Liver (tissue), 9 donors: ENCODE measurements around the gene SLC12A2. TPM values are rescaled to one million over a fixed set of nuclear protein-coding genes. Genes with fewer than 3 reads are reported as not detected.

Experiments
- DNase-seq: peaks from one replicate; pipeline ENCODE4 v3.0.0-alpha.2; 2017; ENCODE audit warnings: low spot score
- H3K27ac ChIP-seq, 2 donors: one replicate each; pipeline ENCODE4 v1.7.0; 2013; ENCODE audit warnings: inconsistent platforms in 2 of 2, low read length in 2 of 2, control low read depth in 1 of 2, low read depth in 1 of 2, mild to moderate bottlenecking in 1 of 2
- H3K27me3 ChIP-seq, 4 donors: one replicate each; pipeline versions ENCODE4 v1.6.1 to v1.7.0; 2013; ENCODE audit warnings: low read length in 3 of 4, inconsistent platforms in 1 of 4, mild to moderate bottlenecking in 1 of 4, moderate library complexity in 1 of 4; ENCODE audit not compliant: control insufficient read depth in 4 of 4, insufficient read depth in 4 of 4
- H3K36me3 ChIP-seq, 4 donors: one replicate each; pipeline versions ENCODE4 v1.6.1 to v1.7.0; 2013; ENCODE audit warnings: low read length in 3 of 4, mild to moderate bottlenecking in 3 of 4, low read depth in 1 of 4, moderate library complexity in 1 of 4; ENCODE audit not compliant: control insufficient read depth in 4 of 4, insufficient read depth in 3 of 4
- H3K4me1 ChIP-seq, 4 donors: one replicate each; pipeline versions ENCODE4 v1.6.1 to v1.7.0; 2013; ENCODE audit warnings: low read length in 3 of 4, mild to moderate bottlenecking in 3 of 4, moderate library complexity in 1 of 4; ENCODE audit not compliant: control insufficient read depth in 4 of 4, insufficient read depth in 4 of 4
- H3K4me3 ChIP-seq, 3 donors: one replicate each; pipeline versions ENCODE4 v1.6.1 to v1.7.0; 2013; ENCODE audit warnings: low read length in 3 of 3, control low read depth in 1 of 3, low read depth in 1 of 3, mild to moderate bottlenecking in 1 of 3
- H3K9ac ChIP-seq, 2 donors: one replicate each; pipeline ENCODE4 v1.7.0; 2013; ENCODE audit warnings: low read length in 2 of 2, mild to moderate bottlenecking in 2 of 2, moderate library complexity in 2 of 2, control low read depth in 1 of 2, low read depth in 1 of 2
- H3K9me3 ChIP-seq, 4 donors: one replicate each; pipeline versions ENCODE4 v1.6.1 to v1.7.0; 2013; ENCODE audit warnings: low read length in 3 of 4; ENCODE audit not compliant: control insufficient read depth in 4 of 4
- ATF3 ChIP-seq: IDR thresholded peaks from 2 replicates; pipeline ENCODE4 v1.6.1; 2016; ENCODE audit warnings: antibody characterized with exemption
- EGR1 ChIP-seq, 2 donors: IDR thresholded peaks; 2 replicates each; pipeline ENCODE4 v1.6.1; 2016 to 2018; ENCODE audit warnings: antibody characterized with exemption in 2 of 2, low read depth in 2 of 2
- FOXA1 ChIP-seq: IDR thresholded peaks from 2 replicates; pipeline ENCODE4 v1.6.1; 2016; ENCODE audit warnings: antibody characterized with exemption
- FOXA2 ChIP-seq: IDR thresholded peaks from 2 replicates; pipeline ENCODE4 v1.6.1; 2016; ENCODE audit warnings: antibody characterized with exemption
- GABPA ChIP-seq, 2 donors: IDR thresholded peaks in 1 of 2; conservative IDR thresholded peaks in 1 of 2; 2 replicates each; pipeline ENCODE4 v1.6.1; 2016; ENCODE audit warnings: antibody characterized with exemption in 2 of 2, mild to moderate bottlenecking in 1 of 2, moderate library complexity in 1 of 2
- HNF4A ChIP-seq, 2 donors: conservative IDR thresholded peaks; 2 replicates each; pipeline ENCODE4 v1.6.1; 2016; ENCODE audit warnings: antibody characterized with exemption in 2 of 2, mild to moderate bottlenecking in 2 of 2
- HNF4G ChIP-seq: IDR thresholded peaks from 2 replicates; pipeline ENCODE4 v1.6.1; 2016; ENCODE audit warnings: antibody characterized with exemption
- JUND ChIP-seq, 2 donors: IDR thresholded peaks; 2 replicates each; pipeline ENCODE4 v1.6.1; 2016; ENCODE audit warnings: antibody characterized with exemption in 2 of 2
- MAX ChIP-seq: IDR thresholded peaks from 2 replicates; pipeline ENCODE4 v1.6.1; 2016; ENCODE audit warnings: antibody characterized with exemption
- NR2F2 ChIP-seq: IDR thresholded peaks from 2 replicates; pipeline ENCODE4 v1.6.1; 2016; ENCODE audit warnings: antibody characterized with exemption
- RAD21 ChIP-seq, 2 donors: IDR thresholded peaks; 2 replicates each; pipeline ENCODE4 v1.6.1; 2016; ENCODE audit warnings: antibody characterized with exemption in 2 of 2, mild to moderate bottlenecking in 2 of 2
- RXRA ChIP-seq, 2 donors: IDR thresholded peaks; 2 replicates each; pipeline ENCODE4 v1.6.1; 2017 to 2018; ENCODE audit warnings: antibody characterized with exemption in 2 of 2, mild to moderate bottlenecking in 1 of 2
- SP1 ChIP-seq: IDR thresholded peaks from 2 replicates; pipeline ENCODE4 v1.6.1; 2018; ENCODE audit warnings: antibody characterized with exemption, mild to moderate bottlenecking
- TAF1 ChIP-seq: conservative IDR thresholded peaks from 2 replicates; pipeline ENCODE4 v1.6.1; 2016; ENCODE audit warnings: antibody characterized with exemption, mild to moderate bottlenecking
- YY1 ChIP-seq: IDR thresholded peaks from 2 replicates; pipeline ENCODE4 v1.6.1; 2016; ENCODE audit warnings: antibody characterized with exemption, mild to moderate bottlenecking
- WGBS: extraction: QIAGEN DNeasy Blood & Tissue Kit; methylation state at CpG from one replicate; pipeline ENCODE4 v1.1.7; 2013; 5-methylcytosine and 5-hydroxymethylcytosine counted together
- polyA plus RNA-seq, 2 donors: library from polyadenylated mRNA; stranded (reverse) in 1 of 2; unstranded in 1 of 2; fragments of 200-250 nt in 1 of 2; fragments of >200 nt in 1 of 2; fragmentation: Nextera tagmentation in 1 of 2; extraction: Ambion mirVana in 1 of 2; gene quantifications; one replicate each; pipeline versions ENCODE4 v1.2.1 to v1.2.3, GENCODE V29; 2013 to 2015
- total RNA-seq, 2 donors: library from RNA; depleted of rRNA; stranded (reverse); fragments of >200 nt; gene quantifications; one replicate each; pipeline ENCODE4 v1.2.3, GENCODE V29; 2014
- TF ChIP-seq, protein P1 (sequence below): IDR thresholded peaks from 2 replicates; pipeline ENCODE4 v1.6.1; 2016; ENCODE audit warnings: antibody characterized with exemption, mild to moderate bottlenecking
- TF ChIP-seq, protein P2 (sequence below): fragments of 150-350 bp; IDR thresholded peaks from 2 replicates; pipeline ENCODE4 v1.5.1; 2017; ENCODE audit warnings: improper control_type of control experiment, low read depth, low read length; ENCODE audit not compliant: missing input control
- TF ChIP-seq, protein P3 (sequence below): IDR thresholded peaks from 2 replicates; pipeline ENCODE4 v1.6.1; 2016; ENCODE audit warnings: antibody characterized with exemption
- donor health status: healthy.
- donor health status: healthy.
- donor health status: healthy.
- donor health status: healthy.
- donor health status: healthy.

Gene SLC12A2
- total RNA-seq (10 to 100 TPM in 1 of 2 donors, 1 to 10 TPM in 1; 7.6 to 10.9 TPM), polyA plus RNA-seq (1 to 10 TPM; 2.5 to 3.8 TPM)

DNA sequence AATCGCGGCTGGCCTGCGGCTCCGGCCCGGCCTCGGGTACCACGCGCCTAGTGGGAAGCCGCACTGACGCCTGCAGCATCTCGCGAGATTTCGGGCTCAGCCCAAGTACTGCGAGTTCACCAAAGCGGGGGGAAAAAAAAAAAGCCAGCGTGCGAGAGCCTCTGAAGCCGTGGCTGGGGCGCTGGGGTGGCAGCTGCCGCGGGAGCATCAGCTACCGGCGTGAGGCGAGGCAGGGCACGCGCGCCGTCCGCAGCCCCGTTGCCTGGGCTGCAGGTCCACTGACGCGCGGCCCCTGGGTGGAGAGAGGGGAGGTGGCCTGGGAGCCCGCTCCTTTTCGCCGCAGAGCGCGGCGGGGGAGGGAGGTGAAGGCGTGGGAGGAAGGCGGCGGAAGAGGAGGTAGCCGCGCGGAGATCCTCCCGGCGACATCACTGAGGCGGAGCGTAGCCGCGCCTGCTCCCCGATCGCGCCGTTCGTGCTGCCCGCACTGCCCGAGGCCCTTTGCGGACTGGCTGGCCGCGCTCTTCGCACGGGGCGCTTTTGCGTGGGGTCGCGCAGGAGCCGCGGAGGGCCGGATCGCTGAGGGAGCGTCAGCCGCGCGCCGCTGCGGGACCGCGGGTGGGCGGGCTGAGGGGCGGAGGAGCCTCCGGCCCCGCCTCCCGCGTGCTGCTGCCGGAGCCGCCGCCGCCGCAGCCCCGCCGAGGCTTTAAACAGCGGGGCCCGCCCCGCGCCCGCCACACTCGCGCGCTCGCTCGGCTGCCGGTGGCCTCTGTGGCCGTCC, at the start of gene SLC12A2:
TSS of gene SLC12A2 (plus strand) at position 734 of the 778 bp plus-strand sequence. CDS start 189 bp downstream, outside the sequence.
- H3K9ac ChIP-seq: peak within 1 kb of the TSS; percentile 75 to 90
- H3K4me3 ChIP-seq: peak within 1 kb of the TSS; percentile 78 to 89 (median 79)
- under 1% methylated on average over 103 of the region's 104 CpGs for WGBS
- H3K9me3 ChIP-seq: no peaks in the 10 kb centered on the region
- no peaks in the 10 kb centered on the region for H3K36me3 ChIP-seq
- no peaks in the 10 kb centered on the region for H3K27me3 ChIP-seq
- TF ChIP-seq RAD21 (IDR thresholded peaks at IDR 0.05): no peak
- TF ChIP-seq FOXA2: no peak
- TF ChIP-seq YY1: peak; percentile 37
- peak; percentile 84 to 90 for TF ChIP-seq EGR1 (IDR thresholded peaks at IDR 0.05; ENCODE audit: low read depth in 2 of 2)
- TF ChIP-seq, protein P1, sequence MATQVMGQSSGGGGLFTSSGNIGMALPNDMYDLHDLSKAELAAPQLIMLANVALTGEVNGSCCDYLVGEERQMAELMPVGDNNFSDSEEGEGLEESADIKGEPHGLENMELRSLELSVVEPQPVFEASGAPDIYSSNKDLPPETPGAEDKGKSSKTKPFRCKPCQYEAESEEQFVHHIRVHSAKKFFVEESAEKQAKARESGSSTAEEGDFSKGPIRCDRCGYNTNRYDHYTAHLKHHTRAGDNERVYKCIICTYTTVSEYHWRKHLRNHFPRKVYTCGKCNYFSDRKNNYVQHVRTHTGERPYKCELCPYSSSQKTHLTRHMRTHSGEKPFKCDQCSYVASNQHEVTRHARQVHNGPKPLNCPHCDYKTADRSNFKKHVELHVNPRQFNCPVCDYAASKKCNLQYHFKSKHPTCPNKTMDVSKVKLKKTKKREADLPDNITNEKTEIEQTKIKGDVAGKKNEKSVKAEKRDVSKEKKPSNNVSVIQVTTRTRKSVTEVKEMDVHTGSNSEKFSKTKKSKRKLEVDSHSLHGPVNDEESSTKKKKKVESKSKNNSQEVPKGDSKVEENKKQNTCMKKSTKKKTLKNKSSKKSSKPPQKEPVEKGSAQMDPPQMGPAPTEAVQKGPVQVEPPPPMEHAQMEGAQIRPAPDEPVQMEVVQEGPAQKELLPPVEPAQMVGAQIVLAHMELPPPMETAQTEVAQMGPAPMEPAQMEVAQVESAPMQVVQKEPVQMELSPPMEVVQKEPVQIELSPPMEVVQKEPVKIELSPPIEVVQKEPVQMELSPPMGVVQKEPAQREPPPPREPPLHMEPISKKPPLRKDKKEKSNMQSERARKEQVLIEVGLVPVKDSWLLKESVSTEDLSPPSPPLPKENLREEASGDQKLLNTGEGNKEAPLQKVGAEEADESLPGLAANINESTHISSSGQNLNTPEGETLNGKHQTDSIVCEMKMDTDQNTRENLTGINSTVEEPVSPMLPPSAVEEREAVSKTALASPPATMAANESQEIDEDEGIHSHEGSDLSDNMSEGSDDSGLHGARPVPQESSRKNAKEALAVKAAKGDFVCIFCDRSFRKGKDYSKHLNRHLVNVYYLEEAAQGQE: no peak
- TF ChIP-seq SP1: peak; percentile 5
- no peak for TF ChIP-seq HNF4A (conservative IDR thresholded peaks at IDR 0.05)
- TF ChIP-seq, protein P2, sequence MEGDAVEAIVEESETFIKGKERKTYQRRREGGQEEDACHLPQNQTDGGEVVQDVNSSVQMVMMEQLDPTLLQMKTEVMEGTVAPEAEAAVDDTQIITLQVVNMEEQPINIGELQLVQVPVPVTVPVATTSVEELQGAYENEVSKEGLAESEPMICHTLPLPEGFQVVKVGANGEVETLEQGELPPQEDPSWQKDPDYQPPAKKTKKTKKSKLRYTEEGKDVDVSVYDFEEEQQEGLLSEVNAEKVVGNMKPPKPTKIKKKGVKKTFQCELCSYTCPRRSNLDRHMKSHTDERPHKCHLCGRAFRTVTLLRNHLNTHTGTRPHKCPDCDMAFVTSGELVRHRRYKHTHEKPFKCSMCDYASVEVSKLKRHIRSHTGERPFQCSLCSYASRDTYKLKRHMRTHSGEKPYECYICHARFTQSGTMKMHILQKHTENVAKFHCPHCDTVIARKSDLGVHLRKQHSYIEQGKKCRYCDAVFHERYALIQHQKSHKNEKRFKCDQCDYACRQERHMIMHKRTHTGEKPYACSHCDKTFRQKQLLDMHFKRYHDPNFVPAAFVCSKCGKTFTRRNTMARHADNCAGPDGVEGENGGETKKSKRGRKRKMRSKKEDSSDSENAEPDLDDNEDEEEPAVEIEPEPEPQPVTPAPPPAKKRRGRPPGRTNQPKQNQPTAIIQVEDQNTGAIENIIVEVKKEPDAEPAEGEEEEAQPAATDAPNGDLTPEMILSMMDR: no peak
- no peak for TF ChIP-seq NR2F2
- TF ChIP-seq GABPA (IDR thresholded peaks at IDR 0.05 in 1 of 2, conservative IDR thresholded peaks at IDR 0.05 in 1 of 2): peak in 1 of 2 donors; percentile 37
- TF ChIP-seq ATF3: no peak
- TF ChIP-seq JUND (IDR thresholded peaks at IDR 0.05): no peak
- no peak for TF ChIP-seq HNF4G
- no peak for TF ChIP-seq FOXA1
- no peak for TF ChIP-seq RXRA (IDR thresholded peaks at IDR 0.05)
- TF ChIP-seq, protein P3, sequence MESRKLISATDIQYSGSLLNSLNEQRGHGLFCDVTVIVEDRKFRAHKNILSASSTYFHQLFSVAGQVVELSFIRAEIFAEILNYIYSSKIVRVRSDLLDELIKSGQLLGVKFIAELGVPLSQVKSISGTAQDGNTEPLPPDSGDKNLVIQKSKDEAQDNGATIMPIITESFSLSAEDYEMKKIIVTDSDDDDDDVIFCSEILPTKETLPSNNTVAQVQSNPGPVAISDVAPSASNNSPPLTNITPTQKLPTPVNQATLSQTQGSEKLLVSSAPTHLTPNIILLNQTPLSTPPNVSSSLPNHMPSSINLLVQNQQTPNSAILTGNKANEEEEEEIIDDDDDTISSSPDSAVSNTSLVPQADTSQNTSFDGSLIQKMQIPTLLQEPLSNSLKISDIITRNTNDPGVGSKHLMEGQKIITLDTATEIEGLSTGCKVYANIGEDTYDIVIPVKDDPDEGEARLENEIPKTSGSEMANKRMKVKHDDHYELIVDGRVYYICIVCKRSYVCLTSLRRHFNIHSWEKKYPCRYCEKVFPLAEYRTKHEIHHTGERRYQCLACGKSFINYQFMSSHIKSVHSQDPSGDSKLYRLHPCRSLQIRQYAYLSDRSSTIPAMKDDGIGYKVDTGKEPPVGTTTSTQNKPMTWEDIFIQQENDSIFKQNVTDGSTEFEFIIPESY: peak; percentile 98
- no peak for TF ChIP-seq TAF1
- TF ChIP-seq MAX: no peak
- peak within 1 kb of the TSS; percentile 92 to 99 for H3K27ac ChIP-seq
- peak; percentile 77 for DNase-seq
- H3K4me1 ChIP-seq: peaks cover 4 to 14% (median 11%) of the 10 kb centered on the region in 4 donors
